ENCODE results near the gene TNK2. TPM values are rescaled to one million over a fixed set of nuclear protein-coding genes. Genes with fewer than 3 reads are reported as not detected.
"Not testable (repeated sequence)": the region's sequence is repeated elsewhere in the genome, so short reads cannot be mapped to it uniquely, and the experiment has no call there.

Gene TNK2
- total and polyA plus RNA-seq, 2 of the 8 experiments (the other 6 are each of a cell fraction or from before 2014, with no cell fraction given) = 10.4 to 33.9 TPM

- H3K79me2 ChIP-seq (ENCODE audit: control insufficient read depth in 1 of 2, insufficient read depth in 2 of 2, low read length in 2 of 2) = peaks cover 7 to 31% of the 10 kb centered on the region in 2 experiments; a peak in 3 of 4 replicates
- H3K79me1 ChIP-seq (ENCODE audit: low read depth, low read length); H2BK15ac ChIP-seq (ENCODE audit: low read length); H3K4me3 ChIP-seq (ENCODE audit: extremely low read depth in 1 of 4, insufficient read depth in 2 of 4, low read depth in 3 of 4, low read length in 4 of 4); H3K23ac ChIP-seq (ENCODE audit: insufficient read length); H2AK5ac ChIP-seq (ENCODE audit: low read depth, low read length); FAIRE-seq; H3K14ac ChIP-seq (ENCODE audit: insufficient read length); H2AFZ ChIP-seq (ENCODE audit: low read length); DNase-seq (ENCODE audit: low read depth in 1 of 2, low spot score in 2 of 2); H4K5ac ChIP-seq (ENCODE audit: insufficient read length, low read depth, low read length); H3K56ac ChIP-seq (replicated peaks; ENCODE audit: insufficient read length, low read depth, low read length); H4K91ac ChIP-seq (replicated peaks; ENCODE audit: insufficient read length, low read length); H2BK5ac ChIP-seq (ENCODE audit: low read depth, low read length); H3K4me2 ChIP-seq (ENCODE audit: insufficient read depth in 1 of 2, low read depth in 2 of 2, low read length in 2 of 2); H3K4ac ChIP-seq (replicated peaks; ENCODE audit: insufficient read length, low read depth, low read length); H2BK120ac ChIP-seq (replicated peaks; ENCODE audit: low read depth, low read length); H3K9ac ChIP-seq (replicated peaks in 1 of 4; ENCODE audit: extremely low read depth in 1 of 4, low read depth in 3 of 4, low read length in 3 of 4); H2BK20ac ChIP-seq (ENCODE audit: low read length); H3K23me2 ChIP-seq (ENCODE audit: low read depth, low read length); H3K36me3 ChIP-seq (ENCODE audit: control insufficient read depth in 2 of 4, insufficient read depth in 4 of 4, low read length in 3 of 4); H3K27me3 ChIP-seq (replicated peaks in 1 of 4; ENCODE audit: control insufficient read depth in 3 of 4, extremely low read depth in 1 of 4, insufficient read depth in 3 of 4, low read length in 3 of 4); H4K8ac ChIP-seq (ENCODE audit: extremely low read depth, insufficient read depth, low read length); H3K9me3 ChIP-seq (ENCODE audit: insufficient read depth in 2 of 2, low read depth in 1 of 2, low read length in 1 of 2); H2BK12ac ChIP-seq (ENCODE audit: low read depth, low read length); H3K27ac ChIP-seq (ENCODE audit: low read depth, low read length); H3K4me1 ChIP-seq (replicated peaks in 1 of 4; ENCODE audit: control insufficient read depth in 3 of 4, insufficient read depth in 4 of 4, low read length in 3 of 4); H3K18ac ChIP-seq (ENCODE audit: extremely low read depth, low read length): not testable (repeated sequence)
- CTCF ChIA-PET (ENCODE audit: partially characterized antibody) = interaction anchor here (0.6 to 23.1 kb wide), 3 partner anchors 11 to 77 kb away, joined by 3 to 499 read pairs (median 51); no protein-coding TSS in a partner anchor
- POLR2A ChIA-PET (ENCODE audit: partially characterized antibody) = interaction anchor here (0.8 to 2.5 kb wide), 2 partner anchors 9 to 11 kb away, joined by 4 to 11 read pairs; no protein-coding TSS in a partner anchor
- peaks cover 0 to 24% of the 10 kb centered on the region in 2 experiments for H4K20me1 ChIP-seq (replicated peaks in 1 of 2; ENCODE audit: control insufficient read depth in 1 of 2, insufficient read depth in 2 of 2, low read length in 2 of 2)
- WGBS, 2 experiments (ENCODE audit: extremely low coverage in 1 of 2, insufficient coverage in 1 of 2, insufficient read length in 1 of 2, insufficient replicate concordance in 2 of 2, low coverage in 1 of 2, low lambda C conversion rate in 2 of 2, missing lambda C conversion rate in 1 of 2) = 99% methylated on average over 9 of the region's 9 CpGs; no CpG with 5 or more reads in 1 of the 2 experiments
Observed at GRCh38 chr3:195902634-195903033, 5.7 kb downstream of the TNK2 start.
